HEK293 (cell line): Measurements from ENCODE around the gene PACRGL.

ENCODE experiments used
- CTCF ChIA-PET: fragments of 350-600 bp; formaldehyde crosslinking; extraction: SDS; loops from one replicate; lab custom pipeline; 2021; ENCODE audit warnings: antibody characterized with exemption; lab: Yijun Ruan, JAX
- POLR2A ChIA-PET: fragments of 300-600 bp; formaldehyde crosslinking; extraction: SDS; loops from one replicate; lab custom pipeline; 2020; ENCODE audit warnings: antibody characterized with exemption, inconsistent platforms; lab: Yijun Ruan, JAX
- H3K27ac ChIP-seq: fragments of 200-500 bp; sonication (Bioruptor generic); 2 replicates; pipeline ENCODE4 v1.5.1; 2014; ENCODE audit warnings: low read depth, low read length, control low read depth, inconsistent platforms; ENCODE audit errors: extremely low read depth
- H3K36me3 ChIP-seq, 2 experiments: fragments of 200-500 bp in 1 of 2; sonication (Bioruptor generic) in 1 of 2; 1 replicate in 1 of 2; 2 replicates in 1 of 2; pipeline ENCODE4 v1.5.1; 2014 to 2017; ENCODE audit warnings: inconsistent platforms in 2 of 2, low read length in 2 of 2; ENCODE audit not compliant: control insufficient read depth in 2 of 2, insufficient read depth in 1 of 2
- H3K4me1 ChIP-seq: fragments of 200-500 bp; sonication (Bioruptor generic); 2 replicates; pipeline ENCODE4 v1.5.1; 2014; ENCODE audit warnings: mild to moderate bottlenecking, low read length, inconsistent platforms; ENCODE audit not compliant: control insufficient read depth, insufficient read depth
- H3K4me3 ChIP-seq: 2 replicates; pipeline ENCODE4 v1.5.1; 2011; ENCODE audit warnings: low read depth, mild to moderate bottlenecking, control low read depth, low read length, moderate library complexity
- H3K9me3 ChIP-seq: fragments of 200-500 bp; sonication (Bioruptor generic); 2 replicates; pipeline ENCODE4 v1.5.1; 2014; ENCODE audit warnings: low read depth, low read length, inconsistent platforms; ENCODE audit not compliant: control insufficient read depth, insufficient read depth
- MZF1 ChIP-seq: fragments of 450-650 bp; formaldehyde crosslinking; IDR thresholded peaks from 2 replicates; pipeline ENCODE4 v1.5.1; 2017; ENCODE audit warnings: missing biosample characterization, missing genetic modification characterization, borderline replicate concordance
- ZEB2 ChIP-seq: fragments of 450-650 bp; formaldehyde crosslinking; IDR thresholded peaks from 2 replicates; pipeline ENCODE4 v1.5.1; 2016; ENCODE audit warnings: missing biosample characterization, missing genetic modification characterization
- ZNF132 ChIP-seq: fragments of 450-650 bp; formaldehyde crosslinking; IDR thresholded peaks from 2 replicates; pipeline ENCODE4 v1.5.1; 2017; ENCODE audit warnings: missing biosample characterization, missing genetic modification characterization, borderline replicate concordance
- ZNF202 ChIP-seq: fragments of 450-650 bp; formaldehyde crosslinking; IDR thresholded peaks from 2 replicates; pipeline ENCODE4 v1.5.1; 2016; ENCODE audit warnings: missing biosample characterization, missing genetic modification characterization, borderline replicate concordance
- ZNF549 ChIP-seq: fragments of 450-650 bp; IDR thresholded peaks from 2 replicates; pipeline ENCODE4 v1.5.1; 2018; ENCODE audit warnings: missing biosample characterization, missing genetic modification characterization, mild to moderate bottlenecking, inconsistent platforms, moderate library complexity
- ZNF830 ChIP-seq: fragments of 450-650 bp; IDR thresholded peaks from 2 replicates; pipeline ENCODE4 v1.5.0; 2018; ENCODE audit warnings: missing biosample characterization, missing genetic modification characterization, low read depth, mild to moderate bottlenecking, moderate library complexity
- ZSCAN16 ChIP-seq: fragments of 450-650 bp; formaldehyde crosslinking; IDR thresholded peaks from 2 replicates; pipeline ENCODE4 v1.5.1; 2016; ENCODE audit warnings: missing biosample characterization, missing genetic modification characterization
- ZXDB ChIP-seq: fragments of 450-650 bp; formaldehyde crosslinking; IDR thresholded peaks from 2 replicates; pipeline ENCODE4 v1.5.1; 2016; ENCODE audit warnings: missing biosample characterization, missing genetic modification characterization
- TF ChIP-seq, protein P1 (sequence below): fragments of 450-650 bp; formaldehyde crosslinking; IDR thresholded peaks from 2 replicates; pipeline ENCODE4 v1.5.1; 2016; ENCODE audit warnings: missing biosample characterization, missing genetic modification characterization
- TF ChIP-seq, protein P2 (sequence below): fragments of 450-650 bp; formaldehyde crosslinking; IDR thresholded peaks from 2 replicates; pipeline ENCODE4 v1.5.1; 2016; ENCODE audit warnings: missing biosample characterization, missing genetic modification characterization
- TF ChIP-seq, protein P3 (sequence below): fragments of 450-650 bp; formaldehyde crosslinking; IDR thresholded peaks from 2 replicates; pipeline ENCODE4 v1.5.1; 2017; ENCODE audit warnings: missing biosample characterization, missing genetic modification characterization
- TF ChIP-seq, protein P4 (sequence below): IDR thresholded peaks from 2 replicates; pipeline ENCODE4 v1.6.1; 2011; ENCODE audit warnings: mild to moderate bottlenecking, low read depth, low read length, borderline replicate concordance
- TF ChIP-seq, protein P5 (sequence below): fragments of 450-650 bp; formaldehyde crosslinking; IDR thresholded peaks from 2 replicates; pipeline ENCODE4 v1.5.1; 2016; ENCODE audit warnings: missing biosample characterization, missing genetic modification characterization

Gene PACRGL

DNA sequence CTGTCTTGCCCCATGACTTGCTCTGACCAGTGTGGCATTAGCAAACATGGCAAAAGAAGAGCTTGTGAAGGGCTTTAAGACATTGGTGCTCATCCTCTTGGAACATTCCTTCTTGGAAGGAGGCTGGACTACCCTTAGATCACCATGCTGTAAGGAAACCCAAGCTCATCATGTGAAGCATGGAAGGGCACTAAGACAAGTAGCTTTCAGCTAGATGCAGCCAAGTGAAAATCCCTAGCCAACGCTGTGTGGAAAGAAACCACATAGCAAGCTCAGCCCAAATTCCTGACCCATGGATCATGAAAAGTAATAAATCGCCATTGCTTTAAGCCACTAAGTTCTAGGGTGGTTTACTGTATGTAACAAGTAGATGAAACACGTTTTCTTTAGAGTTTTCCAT, 12.4 kb upstream of the PACRGL start (continued):
- TF ChIP-seq, protein P1, sequence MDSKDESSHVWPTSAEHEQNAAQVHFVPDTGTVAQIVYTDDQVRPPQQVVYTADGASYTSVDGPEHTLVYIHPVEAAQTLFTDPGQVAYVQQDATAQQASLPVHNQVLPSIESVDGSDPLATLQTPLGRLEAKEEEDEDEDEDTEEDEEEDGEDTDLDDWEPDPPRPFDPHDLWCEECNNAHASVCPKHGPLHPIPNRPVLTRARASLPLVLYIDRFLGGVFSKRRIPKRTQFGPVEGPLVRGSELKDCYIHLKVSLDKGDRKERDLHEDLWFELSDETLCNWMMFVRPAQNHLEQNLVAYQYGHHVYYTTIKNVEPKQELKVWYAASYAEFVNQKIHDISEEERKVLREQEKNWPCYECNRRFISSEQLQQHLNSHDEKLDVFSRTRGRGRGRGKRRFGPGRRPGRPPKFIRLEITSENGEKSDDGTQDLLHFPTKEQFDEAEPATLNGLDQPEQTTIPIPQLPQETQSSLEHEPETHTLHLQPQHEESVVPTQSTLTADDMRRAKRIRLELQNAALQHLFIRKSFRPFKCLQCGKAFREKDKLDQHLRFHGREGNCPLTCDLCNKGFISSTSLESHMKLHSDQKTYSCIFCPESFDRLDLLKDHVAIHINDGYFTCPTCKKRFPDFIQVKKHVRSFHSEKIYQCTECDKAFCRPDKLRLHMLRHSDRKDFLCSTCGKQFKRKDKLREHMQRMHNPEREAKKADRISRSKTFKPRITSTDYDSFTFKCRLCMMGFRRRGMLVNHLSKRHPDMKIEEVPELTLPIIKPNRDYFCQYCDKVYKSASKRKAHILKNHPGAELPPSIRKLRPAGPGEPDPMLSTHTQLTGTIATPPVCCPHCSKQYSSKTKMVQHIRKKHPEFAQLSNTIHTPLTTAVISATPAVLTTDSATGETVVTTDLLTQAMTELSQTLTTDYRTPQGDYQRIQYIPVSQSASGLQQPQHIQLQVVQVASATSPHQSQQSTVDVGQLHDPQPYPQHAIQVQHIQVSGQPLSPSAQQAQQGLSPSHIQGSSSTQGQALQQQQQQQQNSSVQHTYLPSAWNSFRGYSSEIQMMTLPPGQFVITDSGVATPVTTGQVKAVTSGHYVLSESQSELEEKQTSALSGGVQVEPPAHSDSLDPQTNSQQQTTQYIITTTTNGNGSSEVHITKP (tag by site-specific recombination), result no peak
- TF ChIP-seq ZSCAN16, result no peak

DNA sequence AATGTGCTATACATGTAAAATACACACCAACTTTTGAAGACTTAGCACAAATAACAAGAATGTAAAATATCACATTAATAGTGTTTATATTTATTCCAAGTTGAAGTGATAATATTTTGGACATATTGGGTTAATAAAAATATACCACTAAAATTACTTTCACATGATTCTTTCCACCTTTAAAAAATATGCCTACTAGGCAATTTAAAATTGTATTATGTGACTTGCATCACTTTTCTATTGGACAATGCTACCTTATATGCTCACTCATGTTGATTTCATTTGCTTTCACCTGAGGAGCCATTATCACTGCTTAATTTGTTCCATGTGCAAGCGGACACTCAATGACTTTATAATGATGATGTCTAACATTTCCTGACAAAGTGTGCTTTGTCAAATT, 3.4 kb upstream of the PACRGL start:
- Histone ChIP-seq H3K27ac (no peak overlapping the region), H3K4me3 (no peak overlapping the region), H3K9me3 (no peaks in the 10 kb centered on the region), H3K36me3 (no peaks in the 10 kb centered on the region), H3K4me1 (no peaks in the 10 kb centered on the region)
- POLR2A ChIA-PET, result no interaction called here
- TF ChIP-seq ZNF132 (tag by site-specific recombination) (no peak), MZF1 (tag by site-specific recombination) (no peak), ZEB2 (tag by site-specific recombination) (no peak)
- TF ChIP-seq, protein P2, sequence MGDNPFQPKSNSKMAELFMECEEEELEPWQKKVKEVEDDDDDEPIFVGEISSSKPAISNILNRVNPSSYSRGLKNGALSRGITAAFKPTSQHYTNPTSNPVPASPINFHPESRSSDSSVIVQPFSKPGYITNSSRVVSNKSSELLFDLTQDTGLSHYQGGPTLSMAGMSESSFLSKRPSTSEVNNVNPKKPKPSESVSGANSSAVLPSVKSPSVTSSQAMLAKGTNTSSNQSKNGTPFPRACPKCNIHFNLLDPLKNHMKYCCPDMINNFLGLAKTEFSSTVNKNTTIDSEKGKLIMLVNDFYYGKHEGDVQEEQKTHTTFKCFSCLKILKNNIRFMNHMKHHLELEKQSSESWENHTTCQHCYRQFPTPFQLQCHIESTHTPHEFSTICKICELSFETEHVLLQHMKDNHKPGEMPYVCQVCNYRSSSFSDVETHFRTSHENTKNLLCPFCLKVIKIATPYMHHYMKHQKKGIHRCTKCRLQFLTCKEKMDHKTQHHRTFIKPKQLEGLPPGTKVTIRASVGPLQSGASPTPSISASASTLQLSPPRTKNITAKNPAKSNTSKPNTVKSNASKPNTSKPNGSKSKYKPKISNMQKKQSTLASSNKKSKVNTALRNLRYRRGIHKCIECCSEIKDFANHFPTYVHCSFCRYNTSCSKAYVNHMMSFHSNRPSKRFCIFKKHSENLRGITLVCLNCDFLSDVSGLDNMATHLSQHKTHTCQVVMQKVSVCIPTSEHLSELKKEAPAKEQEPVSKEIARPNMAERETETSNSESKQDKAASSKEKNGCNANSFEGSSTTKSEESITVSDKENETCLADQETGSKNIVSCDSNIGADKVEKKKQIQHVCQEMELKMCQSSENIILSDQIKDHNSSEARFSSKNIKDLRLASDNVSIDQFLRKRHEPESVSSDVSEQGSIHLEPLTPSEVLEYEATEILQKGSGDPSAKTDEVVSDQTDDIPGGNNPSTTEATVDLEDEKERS, result no peak
- CTCF ChIA-PET, result no interaction called here

DNA sequence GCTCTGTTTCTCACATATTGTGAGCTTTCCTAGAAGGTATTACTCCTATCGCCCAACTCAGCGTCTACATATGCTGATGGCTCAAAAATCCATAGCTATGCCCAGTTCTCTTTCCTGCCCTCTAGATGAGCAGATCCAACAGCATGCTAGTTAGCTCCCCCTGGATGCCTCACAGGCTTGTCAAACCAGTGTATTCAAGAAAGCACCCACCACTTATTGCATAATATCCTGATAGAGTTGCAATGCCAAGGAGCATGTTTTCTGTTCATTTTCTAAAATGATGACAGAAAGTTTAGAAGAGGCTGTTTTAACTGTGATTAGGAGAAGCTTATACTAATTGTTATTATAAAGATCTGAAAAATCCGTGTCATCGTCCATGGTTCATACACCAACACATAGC, 1.9 kb upstream of the PACRGL start:
- POLR2A ChIA-PET, result no interaction called here
- CTCF ChIA-PET, result interaction anchor here (2.0 kb wide), 1 partner anchor 75 kb away, joined by 7 read pairs; no protein-coding TSS in a partner anchor
- no peaks in the 10 kb centered on the region for H3K9me3 ChIP-seq
- H3K4me3 ChIP-seq, result no peak overlapping the region
- TF ChIP-seq, protein P3, sequence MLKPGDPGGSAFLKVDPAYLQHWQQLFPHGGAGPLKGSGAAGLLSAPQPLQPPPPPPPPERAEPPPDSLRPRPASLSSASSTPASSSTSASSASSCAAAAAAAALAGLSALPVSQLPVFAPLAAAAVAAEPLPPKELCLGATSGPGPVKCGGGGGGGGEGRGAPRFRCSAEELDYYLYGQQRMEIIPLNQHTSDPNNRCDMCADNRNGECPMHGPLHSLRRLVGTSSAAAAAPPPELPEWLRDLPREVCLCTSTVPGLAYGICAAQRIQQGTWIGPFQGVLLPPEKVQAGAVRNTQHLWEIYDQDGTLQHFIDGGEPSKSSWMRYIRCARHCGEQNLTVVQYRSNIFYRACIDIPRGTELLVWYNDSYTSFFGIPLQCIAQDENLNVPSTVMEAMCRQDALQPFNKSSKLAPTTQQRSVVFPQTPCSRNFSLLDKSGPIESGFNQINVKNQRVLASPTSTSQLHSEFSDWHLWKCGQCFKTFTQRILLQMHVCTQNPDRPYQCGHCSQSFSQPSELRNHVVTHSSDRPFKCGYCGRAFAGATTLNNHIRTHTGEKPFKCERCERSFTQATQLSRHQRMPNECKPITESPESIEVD (tag by site-specific recombination), result no peak
- TF ChIP-seq ZXDB (tag by site-specific recombination) (no peak), ZNF202 (tag by site-specific recombination) (no peak), ZNF830 (tag by site-specific recombination) (no peak), ZNF549 (no peak)
- TF ChIP-seq, protein P4, sequence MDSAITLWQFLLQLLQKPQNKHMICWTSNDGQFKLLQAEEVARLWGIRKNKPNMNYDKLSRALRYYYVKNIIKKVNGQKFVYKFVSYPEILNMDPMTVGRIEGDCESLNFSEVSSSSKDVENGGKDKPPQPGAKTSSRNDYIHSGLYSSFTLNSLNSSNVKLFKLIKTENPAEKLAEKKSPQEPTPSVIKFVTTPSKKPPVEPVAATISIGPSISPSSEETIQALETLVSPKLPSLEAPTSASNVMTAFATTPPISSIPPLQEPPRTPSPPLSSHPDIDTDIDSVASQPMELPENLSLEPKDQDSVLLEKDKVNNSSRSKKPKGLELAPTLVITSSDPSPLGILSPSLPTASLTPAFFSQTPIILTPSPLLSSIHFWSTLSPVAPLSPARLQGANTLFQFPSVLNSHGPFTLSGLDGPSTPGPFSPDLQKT, result no peak
- TF ChIP-seq, protein P5, sequence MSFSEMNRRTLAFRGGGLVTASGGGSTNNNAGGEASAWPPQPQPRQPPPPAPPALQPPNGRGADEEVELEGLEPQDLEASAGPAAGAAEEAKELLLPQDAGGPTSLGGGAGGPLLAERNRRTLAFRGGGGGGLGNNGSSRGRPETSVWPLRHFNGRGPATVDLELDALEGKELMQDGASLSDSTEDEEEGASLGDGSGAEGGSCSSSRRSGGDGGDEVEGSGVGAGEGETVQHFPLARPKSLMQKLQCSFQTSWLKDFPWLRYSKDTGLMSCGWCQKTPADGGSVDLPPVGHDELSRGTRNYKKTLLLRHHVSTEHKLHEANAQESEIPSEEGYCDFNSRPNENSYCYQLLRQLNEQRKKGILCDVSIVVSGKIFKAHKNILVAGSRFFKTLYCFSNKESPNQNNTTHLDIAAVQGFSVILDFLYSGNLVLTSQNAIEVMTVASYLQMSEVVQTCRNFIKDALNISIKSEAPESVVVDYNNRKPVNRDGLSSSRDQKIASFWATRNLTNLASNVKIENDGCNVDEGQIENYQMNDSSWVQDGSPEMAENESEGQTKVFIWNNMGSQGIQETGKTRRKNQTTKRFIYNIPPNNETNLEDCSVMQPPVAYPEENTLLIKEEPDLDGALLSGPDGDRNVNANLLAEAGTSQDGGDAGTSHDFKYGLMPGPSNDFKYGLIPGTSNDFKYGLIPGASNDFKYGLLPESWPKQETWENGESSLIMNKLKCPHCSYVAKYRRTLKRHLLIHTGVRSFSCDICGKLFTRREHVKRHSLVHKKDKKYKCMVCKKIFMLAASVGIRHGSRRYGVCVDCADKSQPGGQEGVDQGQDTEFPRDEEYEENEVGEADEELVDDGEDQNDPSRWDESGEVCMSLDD (tag by site-specific recombination), result no peak
- H3K4me1 ChIP-seq, result no peaks in the 10 kb centered on the region
- no peak overlapping the region for H3K27ac ChIP-seq
- no peaks in the 10 kb centered on the region for H3K36me3 ChIP-seq
